Measurements from ENCODE around the gene BBLN. TPM values are rescaled to one million over a fixed set of nuclear protein-coding genes. Genes with fewer than 3 reads are reported as not detected.

Gene BBLN
- total and polyA plus RNA-seq, 7 donors: 111 to 273 (median 158) TPM

DNA sequence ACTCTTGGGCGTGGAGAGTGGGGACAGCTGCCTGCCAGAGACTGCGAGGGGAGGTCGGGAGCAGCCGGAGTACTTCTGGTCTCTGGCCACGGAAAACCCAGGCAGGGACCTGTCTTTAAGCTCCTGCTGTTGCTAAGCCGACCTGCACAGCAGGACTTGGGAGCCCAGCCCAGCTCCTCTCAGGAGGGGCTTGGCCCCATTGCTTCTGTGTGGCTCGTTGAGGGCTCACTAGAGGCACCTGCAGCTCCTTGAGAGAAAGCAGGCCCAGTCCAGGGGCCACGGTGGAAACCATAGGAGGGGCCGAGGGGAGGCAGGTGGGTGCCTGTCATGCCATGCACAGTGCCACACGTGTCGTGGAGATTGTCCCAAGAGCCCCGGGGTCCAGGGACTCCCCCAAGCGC lies 14.1 kb upstream of the BBLN start:
- no peaks in the 10 kb centered on the region for H3K36me3 ChIP-seq
- WGBS, 2 donors: 90 to 93% methylated on average over 13 of the region's 13 CpGs
- H3K4me1 ChIP-seq: peaks cover 0 to 5% (median 0%) of the 10 kb centered on the region in 4 donors
- TF ChIP-seq POLR2AphosphoS5 (IDR thresholded peaks at IDR 0.05) (no peak), EP300 (IDR thresholded peaks at IDR 0.05) (no peak), POLR2A (IDR thresholded peaks at IDR 0.05) (no peak)
- TF ChIP-seq, protein P1, sequence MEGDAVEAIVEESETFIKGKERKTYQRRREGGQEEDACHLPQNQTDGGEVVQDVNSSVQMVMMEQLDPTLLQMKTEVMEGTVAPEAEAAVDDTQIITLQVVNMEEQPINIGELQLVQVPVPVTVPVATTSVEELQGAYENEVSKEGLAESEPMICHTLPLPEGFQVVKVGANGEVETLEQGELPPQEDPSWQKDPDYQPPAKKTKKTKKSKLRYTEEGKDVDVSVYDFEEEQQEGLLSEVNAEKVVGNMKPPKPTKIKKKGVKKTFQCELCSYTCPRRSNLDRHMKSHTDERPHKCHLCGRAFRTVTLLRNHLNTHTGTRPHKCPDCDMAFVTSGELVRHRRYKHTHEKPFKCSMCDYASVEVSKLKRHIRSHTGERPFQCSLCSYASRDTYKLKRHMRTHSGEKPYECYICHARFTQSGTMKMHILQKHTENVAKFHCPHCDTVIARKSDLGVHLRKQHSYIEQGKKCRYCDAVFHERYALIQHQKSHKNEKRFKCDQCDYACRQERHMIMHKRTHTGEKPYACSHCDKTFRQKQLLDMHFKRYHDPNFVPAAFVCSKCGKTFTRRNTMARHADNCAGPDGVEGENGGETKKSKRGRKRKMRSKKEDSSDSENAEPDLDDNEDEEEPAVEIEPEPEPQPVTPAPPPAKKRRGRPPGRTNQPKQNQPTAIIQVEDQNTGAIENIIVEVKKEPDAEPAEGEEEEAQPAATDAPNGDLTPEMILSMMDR (IDR thresholded peaks at IDR 0.05): no peak
- no peak overlapping the region for H3K4me3 ChIP-seq
- H3K27ac ChIP-seq: no peak overlapping the region
- H3K9me3 ChIP-seq: no peaks in the 10 kb centered on the region
- no peaks in the 10 kb centered on the region for H3K27me3 ChIP-seq
- intact Hi-C loops (cut with DNase I): no loop called here
- no peak for DNase-seq

DNA sequence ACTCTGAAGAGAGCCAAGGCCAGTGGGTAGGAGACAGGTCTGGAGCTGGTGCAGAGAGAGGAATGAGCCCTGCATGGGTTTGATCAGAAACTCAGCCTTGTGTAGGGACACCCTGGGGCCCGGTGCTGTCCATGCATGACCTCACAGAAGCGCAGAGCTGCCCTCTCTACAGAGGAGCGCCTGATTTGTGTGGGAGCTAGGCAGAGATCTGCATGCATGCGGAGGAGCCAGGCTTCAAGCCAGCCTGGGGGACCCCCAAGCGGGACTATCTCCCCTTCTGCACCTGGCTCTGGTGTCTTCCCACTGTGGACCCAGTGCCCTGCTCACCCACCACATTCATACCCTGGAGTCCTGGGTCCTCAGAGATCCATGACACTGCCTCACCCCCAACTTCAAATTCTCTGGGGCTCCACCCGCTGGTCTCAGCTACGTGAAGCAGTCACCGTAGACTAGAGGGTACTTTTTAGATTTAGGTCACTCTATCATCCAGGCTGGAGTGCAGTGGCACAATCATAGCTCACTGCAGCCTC lies 13.4 kb upstream of the BBLN start:
- Histone ChIP-seq H3K4me3 (no peak overlapping the region), H3K9me3 (no peaks in the 10 kb centered on the region), H3K27me3 (no peaks in the 10 kb centered on the region), H3K4me1 (peaks cover 0 to 5% (median 0%) of the 10 kb centered on the region in 4 donors), H3K27ac (no peak overlapping the region), H3K36me3 (no peaks in the 10 kb centered on the region)
- DNase-seq: no peak
- intact Hi-C loops (cut with DNase I): no loop called here
- 89 to 95% methylated on average over 8 of the region's 8 CpGs for WGBS, 2 donors
- TF ChIP-seq POLR2A (IDR thresholded peaks at IDR 0.05) (no peak), POLR2AphosphoS5 (IDR thresholded peaks at IDR 0.05) (no peak), EP300 (IDR thresholded peaks at IDR 0.05) (no peak)
- TF ChIP-seq, protein P1 (IDR thresholded peaks at IDR 0.05): no peak

DNA sequence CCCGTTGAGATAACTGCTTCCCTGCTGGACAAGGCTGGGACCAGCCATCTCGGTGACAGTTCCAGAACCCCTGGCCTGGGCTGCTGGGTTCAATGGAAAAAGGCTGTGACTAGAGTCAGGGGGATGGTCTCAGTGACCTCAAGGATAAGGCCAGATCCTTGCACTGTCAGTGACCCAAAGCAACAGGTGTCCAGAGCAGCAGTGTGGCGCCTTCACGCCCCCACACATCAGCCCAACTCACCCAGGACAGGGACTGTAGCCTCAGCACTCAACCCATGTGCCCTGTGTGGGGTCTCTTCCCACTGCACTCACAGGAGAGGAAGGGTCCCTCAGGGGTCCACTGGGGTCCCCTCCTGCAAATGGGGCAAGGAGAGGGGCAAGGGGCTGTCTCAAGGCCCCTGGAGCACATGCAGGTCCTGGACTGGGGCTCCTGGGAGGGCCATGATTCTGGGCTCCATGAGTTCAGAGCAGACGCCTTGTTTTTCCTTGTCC lies 11.5 kb upstream of the BBLN start:
- no peaks in the 10 kb centered on the region for H3K36me3 ChIP-seq
- TF ChIP-seq, protein P1 (IDR thresholded peaks at IDR 0.05): no peak
- no peak for TF ChIP-seq POLR2AphosphoS5 (IDR thresholded peaks at IDR 0.05)
- TF ChIP-seq POLR2A (IDR thresholded peaks at IDR 0.05): no peak
- no peak for TF ChIP-seq EP300 (IDR thresholded peaks at IDR 0.05)
- no peak overlapping the region for H3K27ac ChIP-seq
- intact Hi-C loops (cut with DNase I): no loop called here
- H3K27me3 ChIP-seq: no peaks in the 10 kb centered on the region
- H3K4me1 ChIP-seq: peaks cover 0 to 5% (median 0%) of the 10 kb centered on the region in 4 donors
- no peak for DNase-seq
- no peaks in the 10 kb centered on the region for H3K9me3 ChIP-seq
- no peak overlapping the region for H3K4me3 ChIP-seq
- WGBS, 2 donors: 78 to 88% methylated on average over 5 of the region's 5 CpGs

DNA sequence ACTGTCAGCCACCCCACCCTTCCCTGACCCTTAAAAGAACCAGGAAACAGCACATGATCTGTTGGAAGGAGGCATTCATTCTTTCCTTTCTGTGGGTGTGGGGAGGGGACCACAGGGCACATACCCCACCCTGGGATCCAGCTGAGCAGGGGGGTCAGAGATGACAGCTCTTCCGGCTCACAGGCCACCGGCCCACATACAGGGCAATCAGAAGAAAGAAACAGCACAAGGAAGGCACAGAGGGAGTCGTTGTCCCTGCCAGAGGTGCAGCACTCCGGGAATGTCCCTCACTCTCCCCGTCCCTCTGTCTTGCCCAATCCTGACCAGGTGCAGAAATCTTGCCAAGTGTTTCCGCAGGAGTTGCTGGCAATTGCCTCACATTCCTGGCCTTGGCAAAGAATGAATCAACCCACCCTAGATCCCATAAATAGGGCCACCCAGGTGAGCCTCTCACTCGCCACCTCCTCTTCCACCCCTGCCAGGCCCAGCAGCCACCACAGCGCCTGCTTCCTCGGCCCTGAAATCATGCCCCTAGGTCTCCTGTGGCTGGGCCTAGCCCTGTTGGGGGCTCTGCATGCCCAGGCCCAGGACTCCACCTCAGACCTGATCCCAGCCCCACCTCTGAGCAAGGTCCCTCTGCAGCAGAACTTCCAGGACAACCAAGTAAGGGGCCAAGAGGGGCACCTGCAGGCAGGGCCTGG lies 10.9 kb upstream of the BBLN start, which contains the start of gene LCN2:
TSS of gene LCN2 (plus strand) at position 453 of the 701 bp plus-strand sequence. CDS start at position 526, 73 bp downstream.
- Histone ChIP-seq H3K36me3 (no peaks in the 10 kb centered on the region), H3K27me3 (no peaks in the 10 kb centered on the region), H3K27ac (no peak within 1 kb of the TSS), H3K9me3 (no peaks in the 10 kb centered on the region), H3K4me1 (peaks cover 0 to 5% (median 0%) of the 10 kb centered on the region in 4 donors), H3K4me3 (no peak within 1 kb of the TSS)
- no peak for DNase-seq
- WGBS, 2 donors: 19 to 65% methylated on average over 9 of the region's 9 CpGs
- intact Hi-C loops (cut with DNase I): no loop called here
- TF ChIP-seq, protein P1 (IDR thresholded peaks at IDR 0.05): no peak
- TF ChIP-seq EP300 (IDR thresholded peaks at IDR 0.05): no peak
- TF ChIP-seq POLR2AphosphoS5 (IDR thresholded peaks at IDR 0.05): no peak

All from sigmoid colon (tissue), 7 donors.